ENCODE results near the gene SRCAP. TPM values are rescaled to one million over a fixed set of nuclear protein-coding genes. Genes with fewer than 3 reads are reported as not detected.
A peak's percentile ranks its signal among the peaks of the same experiment; 100 is the strongest.

The SRCAP gene
- total RNA-seq, 1 experiment from 2014 or later, result 9.4 TPM

DNA sequence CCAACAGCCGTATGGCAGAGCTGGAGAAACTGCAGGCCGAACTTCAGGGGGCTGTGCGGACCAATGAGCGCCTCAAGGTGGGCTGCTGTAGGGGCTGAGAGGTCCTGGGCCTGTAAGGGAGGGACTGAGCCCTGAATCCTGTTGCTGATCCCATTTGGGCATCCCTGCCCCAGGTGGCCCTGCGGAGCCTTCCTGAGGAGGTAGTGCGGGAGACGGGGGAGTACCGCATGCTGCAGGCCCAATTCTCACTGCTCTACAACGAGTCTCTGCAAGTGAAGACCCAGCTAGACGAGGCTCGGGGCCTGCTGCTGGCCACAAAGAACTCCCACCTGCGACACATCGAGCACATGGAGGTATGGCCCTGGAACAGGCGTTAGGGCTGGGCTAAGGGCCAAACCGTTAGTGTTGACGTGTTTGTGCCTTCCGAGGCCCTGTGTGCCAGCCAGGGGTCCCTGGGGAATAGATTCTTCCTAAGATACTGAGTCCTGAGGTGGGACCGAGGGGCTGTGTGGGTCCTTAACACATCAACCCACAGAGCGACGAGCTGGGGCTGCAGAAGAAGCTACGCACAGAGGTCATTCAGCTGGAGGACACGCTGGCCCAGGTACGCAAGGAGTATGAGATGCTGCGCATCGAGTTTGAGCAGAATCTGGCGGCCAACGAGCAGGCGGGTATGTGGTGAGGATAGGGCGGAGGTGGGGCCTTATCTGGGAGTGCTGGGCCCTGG is 67.4 kb downstream of the SRCAP start:
- H3K9me3 ChIP-seq (replicated peaks), result no peaks in the 10 kb centered on the region
- no peak overlapping the region for H3K4me3 ChIP-seq
- no peaks in the 10 kb centered on the region for H3K27me3 ChIP-seq (replicated peaks)
- H3K27ac ChIP-seq, result no peak overlapping the region
- H3K36me3 ChIP-seq, result peaks cover 90% of the 10 kb centered on the region
- no peak for DNase-seq (ENCODE audit: low read depth in 1 of 2, low spot score in 2 of 2)
- peaks cover 9% of the 10 kb centered on the region for H3K4me1 ChIP-seq (replicated peaks)

DNA sequence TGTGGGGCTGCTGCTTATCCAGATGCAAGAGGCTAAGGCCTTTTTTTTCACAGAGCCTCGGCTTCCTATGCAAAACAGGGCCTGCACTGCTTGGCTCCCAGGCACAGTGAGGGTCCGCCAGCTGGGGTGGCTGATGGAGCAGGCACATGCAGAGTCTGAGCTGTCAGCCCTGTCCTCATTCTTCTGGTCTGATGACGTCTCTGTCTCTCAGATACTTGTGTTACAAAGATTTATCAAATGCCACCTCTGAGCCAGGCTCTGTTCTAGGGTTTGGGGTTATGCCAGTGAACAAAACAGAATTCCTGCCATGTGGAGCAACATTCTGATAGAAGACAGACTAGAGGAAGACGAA is 67.9 kb downstream of the SRCAP start:
- peaks cover 9% of the 10 kb centered on the region for H3K4me1 ChIP-seq (replicated peaks)
- H3K9me3 ChIP-seq (replicated peaks), result no peaks in the 10 kb centered on the region
- no peak for DNase-seq (ENCODE audit: low read depth in 1 of 2, low spot score in 2 of 2)
- H3K4me3 ChIP-seq, result no peak overlapping the region
- H3K27me3 ChIP-seq (replicated peaks), result no peaks in the 10 kb centered on the region
- no peak overlapping the region for H3K27ac ChIP-seq
- peaks cover 95% of the 10 kb centered on the region for H3K36me3 ChIP-seq

DNA sequence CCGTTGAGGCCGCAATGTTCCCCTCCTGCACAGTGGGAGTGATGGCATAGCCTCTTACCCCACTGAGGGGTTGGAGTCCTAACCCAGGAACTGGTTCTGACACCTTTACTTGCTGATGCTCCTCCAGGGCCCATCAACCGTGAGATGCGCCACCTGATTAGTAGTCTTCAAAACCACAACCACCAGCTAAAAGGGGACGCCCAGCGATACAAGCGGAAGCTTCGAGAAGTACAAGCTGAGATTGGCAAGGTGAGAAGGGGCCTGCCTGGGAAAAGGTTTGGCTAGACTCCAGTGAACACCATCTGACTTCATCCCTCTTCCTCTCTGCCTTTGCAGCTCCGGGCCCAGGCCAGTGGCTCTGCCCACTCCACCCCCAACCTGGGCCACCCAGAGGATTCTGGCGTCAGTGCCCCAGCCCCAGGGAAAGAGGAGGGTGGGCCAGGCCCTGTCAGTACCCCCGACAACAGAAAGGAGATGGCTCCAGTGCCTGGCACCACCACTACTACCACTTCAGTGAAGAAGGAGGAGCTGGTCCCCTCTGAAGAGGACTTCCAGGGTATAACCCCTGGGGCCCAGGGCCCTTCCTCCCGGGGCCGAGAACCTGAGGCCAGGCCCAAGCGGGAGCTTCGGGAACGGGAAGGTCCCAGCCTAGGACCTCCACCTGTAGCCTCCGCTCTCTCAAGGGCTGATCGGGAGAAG is 68.9 kb downstream of the SRCAP start:
- DNase-seq (ENCODE audit: low read depth in 1 of 2, low spot score in 2 of 2), result no peak
- peaks cover 97% of the 10 kb centered on the region for H3K36me3 ChIP-seq
- H3K4me1 ChIP-seq (replicated peaks), result peaks cover 7% of the 10 kb centered on the region
- H3K27ac ChIP-seq, result no peak overlapping the region
- H3K27me3 ChIP-seq (replicated peaks), result no peaks in the 10 kb centered on the region
- no peaks in the 10 kb centered on the region for H3K9me3 ChIP-seq (replicated peaks)
- no peak overlapping the region for H3K4me3 ChIP-seq

DNA sequence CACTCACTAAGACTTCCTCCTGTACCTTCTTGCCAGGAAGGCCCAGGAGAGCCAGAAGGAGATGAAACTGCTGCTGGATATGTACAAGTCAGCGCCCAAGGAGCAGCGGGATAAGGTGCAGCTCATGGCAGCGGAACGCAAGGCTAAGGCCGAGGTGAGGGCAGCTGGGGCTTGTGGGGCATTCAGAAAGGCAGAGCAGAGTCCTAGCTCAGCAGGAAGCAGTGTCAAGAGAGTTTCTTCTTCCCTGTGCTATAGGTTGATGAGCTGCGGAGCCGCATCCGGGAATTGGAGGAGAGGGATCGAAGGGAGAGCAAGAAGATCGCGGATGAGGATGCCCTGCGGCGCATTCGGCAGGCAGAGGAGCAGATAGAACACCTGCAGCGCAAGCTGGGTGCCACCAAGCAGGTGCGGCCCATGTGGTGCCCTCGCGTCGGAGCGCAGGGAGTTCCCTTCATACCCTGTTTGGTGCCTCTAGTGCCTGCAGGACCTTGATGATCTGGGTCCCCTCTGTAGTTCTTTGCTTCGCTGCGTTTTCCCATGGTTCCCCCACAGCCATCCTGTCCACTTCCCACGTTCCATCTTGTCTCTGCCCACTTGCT is 69.7 kb downstream of the SRCAP start:
- no peaks in the 10 kb centered on the region for H3K27me3 ChIP-seq (replicated peaks)
- H3K27ac ChIP-seq, result no peak overlapping the region
- DNase-seq (ENCODE audit: low read depth in 1 of 2, low spot score in 2 of 2), result no peak
- no peak overlapping the region for H3K4me3 ChIP-seq
- H3K4me1 ChIP-seq (replicated peaks), result no peaks in the 10 kb centered on the region
- no peaks in the 10 kb centered on the region for H3K9me3 ChIP-seq (replicated peaks)
- H3K36me3 ChIP-seq, result peaks cover 97% of the 10 kb centered on the region

DNA sequence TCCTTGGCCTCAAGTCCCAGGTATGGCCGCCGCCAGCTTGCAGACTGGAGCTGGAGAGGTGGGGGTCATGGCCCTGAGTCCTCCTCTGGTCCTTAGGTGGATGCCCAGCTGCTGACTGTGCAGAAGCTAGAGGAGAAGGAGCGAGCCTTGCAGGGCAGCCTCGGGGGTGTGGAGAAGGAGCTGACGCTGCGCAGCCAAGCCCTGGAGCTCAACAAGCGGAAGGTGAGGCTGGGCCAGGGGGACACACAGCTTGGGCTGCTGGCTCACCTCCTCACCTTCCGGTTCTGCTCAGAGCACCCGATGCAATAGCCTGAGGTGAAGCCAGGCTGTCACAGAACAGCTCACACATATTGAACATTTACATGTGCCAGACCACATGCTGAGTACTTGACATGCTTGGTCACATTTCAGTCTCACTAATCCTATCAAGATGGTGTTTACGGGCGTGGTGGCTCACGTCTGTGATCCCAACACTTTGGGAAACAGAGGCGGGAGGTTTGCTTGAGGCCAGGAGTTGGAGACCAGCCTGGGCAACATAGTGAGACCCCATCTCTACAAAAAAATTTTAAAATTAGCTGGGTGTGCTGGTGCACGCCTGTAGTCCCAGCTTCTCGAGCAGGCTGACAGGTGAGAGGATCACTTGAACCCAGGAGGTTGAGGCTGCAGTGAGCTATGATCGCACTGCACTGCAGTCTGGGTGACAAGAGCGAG is 70.6 kb downstream of the SRCAP start:
- Histone ChIP-seq H3K4me3 (no peak overlapping the region), H3K4me1 (replicated peaks) (no peaks in the 10 kb centered on the region; the same call in 1 of the 2 replicates), H3K36me3 (peaks cover 97% of the 10 kb centered on the region), H3K27me3 (replicated peaks) (no peaks in the 10 kb centered on the region), H3K27ac (no peak overlapping the region), H3K9me3 (replicated peaks) (no peaks in the 10 kb centered on the region)
- DNase-seq (ENCODE audit: low read depth in 1 of 2, low spot score in 2 of 2), result no peak

DNA sequence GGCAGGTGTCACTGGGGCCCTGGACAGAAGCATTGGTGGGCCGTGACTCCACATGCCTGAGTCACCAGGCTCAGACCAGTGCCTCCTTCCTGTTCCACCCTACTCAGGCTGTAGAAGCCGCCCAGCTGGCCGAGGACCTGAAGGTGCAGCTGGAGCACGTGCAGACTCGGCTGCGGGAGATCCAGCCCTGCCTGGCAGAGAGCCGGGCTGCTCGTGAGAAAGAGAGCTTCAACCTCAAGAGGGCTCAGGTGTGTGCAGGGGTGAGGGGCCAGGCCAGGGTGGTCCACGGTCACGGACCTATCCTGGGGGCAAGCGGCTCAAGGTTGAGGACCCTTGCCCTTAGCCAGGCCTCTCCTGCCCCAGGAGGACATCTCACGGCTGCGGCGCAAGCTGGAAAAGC is 72.8 kb downstream of the SRCAP start:
- Histone ChIP-seq H3K4me3 (no peak overlapping the region), H3K9me3 (replicated peaks) (no peaks in the 10 kb centered on the region), H3K4me1 (replicated peaks) (peaks cover 21% of the 10 kb centered on the region), H3K27ac (no peak overlapping the region), H3K36me3 (peaks cover 90% of the 10 kb centered on the region), H3K27me3 (replicated peaks) (no peaks in the 10 kb centered on the region)
- DNase-seq (ENCODE audit: low read depth in 1 of 2, low spot score in 2 of 2), result no peak

DNA sequence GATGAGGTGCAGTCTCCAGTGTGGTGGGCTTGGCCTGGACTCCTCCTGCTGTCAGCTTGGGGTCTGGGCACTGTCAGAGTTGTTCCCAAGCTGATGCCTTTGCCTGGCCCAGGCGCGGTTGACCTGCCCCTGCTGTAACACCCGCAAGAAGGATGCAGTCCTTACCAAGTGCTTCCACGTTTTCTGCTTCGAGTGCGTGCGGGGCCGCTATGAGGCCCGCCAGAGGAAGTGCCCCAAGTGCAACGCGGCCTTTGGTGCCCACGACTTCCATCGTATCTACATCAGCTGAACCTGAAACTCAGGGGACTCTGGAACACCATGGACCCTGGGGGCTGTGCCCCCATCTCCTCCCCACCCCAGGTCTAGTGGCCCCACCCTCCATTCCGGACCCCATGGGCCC is 74.9 kb downstream of the SRCAP start:
- H3K27me3 ChIP-seq (replicated peaks), result no peaks in the 10 kb centered on the region
- no peak overlapping the region for H3K4me3 ChIP-seq
- no peak for DNase-seq (ENCODE audit: low read depth in 1 of 2, low spot score in 2 of 2)
- H3K4me1 ChIP-seq (replicated peaks), result peaks cover 21% of the 10 kb centered on the region
- peaks cover 87% of the 10 kb centered on the region for H3K36me3 ChIP-seq
- no peak overlapping the region for H3K27ac ChIP-seq
- H3K9me3 ChIP-seq (replicated peaks), result no peaks in the 10 kb centered on the region

DNA sequence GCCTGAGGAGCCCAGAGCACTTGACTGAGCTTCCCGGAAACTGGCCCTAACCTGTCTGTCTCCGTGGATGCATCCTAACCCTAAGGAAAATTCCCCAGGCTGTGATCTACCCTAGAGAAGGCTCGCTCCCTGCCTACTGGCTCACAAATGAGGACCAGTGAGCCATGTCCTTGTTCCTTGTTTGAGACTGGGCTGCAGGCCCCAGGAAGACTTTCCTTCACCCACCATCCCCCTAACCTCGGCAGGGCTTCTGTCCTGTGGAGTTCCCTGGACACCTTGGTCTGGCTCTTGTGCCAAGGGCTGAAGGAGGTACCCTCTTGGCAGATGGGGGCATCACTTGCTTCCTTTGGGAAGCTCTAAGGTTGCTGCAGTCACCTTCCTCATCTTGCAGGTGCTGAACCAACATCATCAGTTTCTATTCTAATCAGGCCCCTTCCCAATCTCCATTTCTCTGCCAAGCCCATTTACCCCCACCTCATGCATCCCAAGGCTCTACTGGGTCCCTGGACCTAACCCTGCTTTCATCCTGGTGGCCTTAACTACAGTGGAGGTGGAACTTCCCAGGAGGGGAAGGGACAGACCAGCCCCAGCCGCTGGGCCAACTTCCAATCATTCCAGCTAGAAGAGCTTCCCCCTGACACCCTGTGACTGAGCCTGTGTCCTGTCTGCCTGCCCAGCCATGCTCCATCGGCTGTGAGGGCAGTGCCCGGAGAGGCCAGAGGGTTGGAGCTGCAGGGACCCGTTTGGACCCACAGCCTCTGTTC is 75.6 kb downstream of the SRCAP start:
- Histone ChIP-seq H3K4me1 (replicated peaks) (peaks cover 21% of the 10 kb centered on the region), H3K27me3 (replicated peaks) (no peaks in the 10 kb centered on the region), H3K4me3 (peak overlapping the region; percentile 51; the same call in 1 of the 2 replicates), H3K36me3 (peaks cover 87% of the 10 kb centered on the region), H3K9me3 (replicated peaks) (no peaks in the 10 kb centered on the region), H3K27ac (no peak overlapping the region)
- no peak for DNase-seq (ENCODE audit: low read depth in 1 of 2, low spot score in 2 of 2)

DNA sequence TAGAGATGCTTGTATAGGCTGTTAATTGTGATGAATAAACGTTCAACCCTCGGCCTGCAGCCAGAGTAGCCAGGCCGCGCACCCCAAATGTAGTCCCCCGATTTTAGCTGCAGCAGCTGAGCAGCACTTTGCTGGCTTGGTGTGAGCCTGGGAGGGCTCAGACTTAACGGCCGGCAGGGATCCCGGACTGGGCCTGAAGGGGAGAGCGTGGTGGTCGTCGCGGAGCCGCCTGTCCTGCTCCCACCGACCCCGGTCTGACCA is 76.1 kb downstream of the SRCAP start:
- peak overlapping the region; percentile 51 for H3K4me3 ChIP-seq
- H3K9me3 ChIP-seq (replicated peaks), result no peaks in the 10 kb centered on the region
- peaks cover 21% of the 10 kb centered on the region for H3K4me1 ChIP-seq (replicated peaks)
- H3K36me3 ChIP-seq, result peaks cover 88% of the 10 kb centered on the region
- peak overlapping the region; percentile 58; the same call in 1 of the 2 replicates for H3K27ac ChIP-seq
- H3K27me3 ChIP-seq (replicated peaks), result no peaks in the 10 kb centered on the region
- no peak for DNase-seq (ENCODE audit: low read depth in 1 of 2, low spot score in 2 of 2)

DNA sequence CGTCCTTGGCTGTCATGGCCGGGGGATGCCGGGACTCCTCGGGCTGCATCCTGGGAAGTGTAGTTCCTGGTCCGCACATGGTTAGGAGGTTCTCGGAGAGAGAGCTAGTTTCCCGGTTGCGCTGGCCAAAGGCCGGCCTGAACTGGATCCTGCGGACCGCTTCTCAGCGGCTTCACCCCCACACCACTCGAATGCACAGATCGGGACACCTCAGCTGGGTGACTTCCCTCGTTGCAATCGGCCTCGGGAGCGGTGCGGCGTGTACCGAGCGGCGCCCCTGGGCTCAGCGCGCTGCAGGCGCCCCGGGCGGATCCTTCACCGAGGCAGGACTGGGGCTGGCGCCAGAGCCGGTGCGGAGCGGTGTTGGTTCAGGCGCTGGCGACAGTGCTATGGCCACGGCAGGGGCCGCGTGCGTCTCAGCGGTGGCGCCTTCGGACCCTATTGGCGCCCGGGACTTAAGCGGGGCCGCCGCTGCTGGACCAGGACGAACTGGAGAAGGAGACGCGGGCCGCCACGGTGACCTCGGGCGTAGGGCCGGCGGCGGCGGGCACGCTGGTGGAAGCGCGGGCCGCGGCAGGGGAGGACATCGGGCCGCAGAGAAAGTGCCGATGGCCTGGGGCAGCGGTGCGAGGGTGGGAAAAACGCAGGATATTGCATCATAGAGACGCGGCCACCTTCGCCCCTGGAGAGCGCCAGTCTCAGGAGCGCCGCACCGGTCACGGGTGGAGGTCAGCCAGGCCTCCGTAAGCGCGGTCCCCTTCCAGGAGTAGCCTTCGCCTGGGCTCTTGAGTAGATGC is 76.6 kb downstream of the SRCAP start:
- Histone ChIP-seq H3K9me3 (replicated peaks) (no peaks in the 10 kb centered on the region), H3K27ac (peak overlapping the region; percentile 58), H3K36me3 (peaks cover 88% of the 10 kb centered on the region), H3K4me1 (replicated peaks) (peaks cover 21% of the 10 kb centered on the region), H3K27me3 (replicated peaks) (no peaks in the 10 kb centered on the region), H3K4me3 (peak overlapping the region; percentile 51)
- DNase-seq (ENCODE audit: low read depth in 1 of 2, low spot score in 2 of 2), result peak; percentile 74 to 87

DNA sequence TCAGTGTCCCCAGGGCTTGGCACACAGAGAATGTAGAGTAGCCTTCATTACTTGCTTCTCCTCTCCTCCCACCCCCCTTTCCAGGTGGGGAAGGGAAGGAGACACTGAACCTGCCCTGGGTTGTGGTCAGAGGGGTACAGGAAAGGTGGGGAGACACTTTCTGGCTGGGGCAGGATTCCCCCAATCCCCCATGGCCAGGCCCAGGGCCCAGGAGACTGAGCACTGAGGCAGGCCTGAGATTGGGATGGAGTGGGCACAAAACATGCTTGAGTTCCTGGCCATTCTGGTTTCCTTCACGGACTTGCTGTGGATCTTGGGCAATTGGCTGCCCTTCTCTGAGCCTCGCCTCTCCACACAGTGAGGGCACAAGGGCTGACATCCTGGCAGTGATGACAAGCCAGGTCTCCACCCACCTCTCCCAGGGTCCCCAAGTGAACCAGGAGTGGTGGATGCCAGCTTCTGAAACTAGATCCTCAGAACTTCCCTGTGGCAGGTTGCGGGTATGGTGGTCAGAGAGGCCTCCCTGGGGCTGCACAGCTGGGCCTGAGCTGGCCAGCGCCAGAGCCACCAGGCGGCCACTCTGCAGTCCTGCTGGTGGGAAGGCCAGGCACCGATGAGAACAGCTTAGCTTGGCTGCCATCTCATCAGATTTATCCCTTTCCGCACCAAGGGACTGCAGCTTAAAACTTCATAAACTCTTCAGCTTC is 78.8 kb downstream of the SRCAP start:
- no peak overlapping the region for H3K4me3 ChIP-seq
- peaks cover 87% of the 10 kb centered on the region for H3K36me3 ChIP-seq
- no peak overlapping the region for H3K27ac ChIP-seq
- no peaks in the 10 kb centered on the region for H3K27me3 ChIP-seq (replicated peaks)
- no peak for DNase-seq (ENCODE audit: low read depth in 1 of 2, low spot score in 2 of 2)
- H3K4me1 ChIP-seq (replicated peaks), result peaks cover 21% of the 10 kb centered on the region
- H3K9me3 ChIP-seq (replicated peaks), result no peaks in the 10 kb centered on the region

DNA sequence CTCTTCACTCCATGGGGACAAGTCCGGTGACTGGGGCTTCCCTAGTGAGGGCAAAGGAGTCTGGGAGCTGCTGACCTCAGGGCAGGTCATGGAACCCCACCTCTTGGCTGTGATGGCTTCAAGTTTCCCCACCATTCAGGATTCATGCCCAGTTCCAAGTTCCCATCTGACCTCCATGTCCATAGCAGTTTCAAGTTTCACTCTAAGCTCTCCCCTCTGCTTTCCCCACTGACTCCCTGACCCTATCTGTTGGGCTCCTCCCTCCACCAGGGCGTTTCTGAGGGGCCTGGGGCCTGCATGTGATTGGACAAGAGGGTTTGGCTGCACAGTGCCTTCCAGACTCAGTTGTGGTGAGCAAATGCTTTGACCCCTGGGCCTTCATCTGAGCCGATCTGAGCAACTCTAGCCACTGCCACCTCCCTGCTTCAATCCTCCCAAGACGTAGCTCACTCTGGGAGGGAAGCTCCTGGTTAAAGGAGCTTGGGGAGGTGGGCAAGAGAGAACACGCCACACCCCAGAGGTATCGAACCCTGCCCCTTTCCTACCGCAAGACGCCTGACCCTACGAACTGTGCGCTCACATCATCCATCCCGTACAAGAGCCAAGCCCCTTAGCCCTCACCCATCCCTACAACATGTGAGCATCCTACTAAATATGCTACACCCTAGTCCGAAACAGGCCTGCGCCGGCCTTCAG is 79.7 kb downstream of the SRCAP start:
- no peaks in the 10 kb centered on the region for H3K27me3 ChIP-seq (replicated peaks)
- H3K4me3 ChIP-seq, result no peak overlapping the region
- DNase-seq (ENCODE audit: low read depth in 1 of 2, low spot score in 2 of 2), result no peak
- no peak overlapping the region for H3K27ac ChIP-seq
- no peaks in the 10 kb centered on the region for H3K9me3 ChIP-seq (replicated peaks)
- H3K4me1 ChIP-seq (replicated peaks), result peaks cover 21% of the 10 kb centered on the region
- peaks cover 87% of the 10 kb centered on the region for H3K36me3 ChIP-seq
